DMS153 (cell line): ENCODE measurements around the gene ABCB9.
"Not testable (repeated sequence)": the region's sequence is repeated elsewhere in the genome, so short reads cannot be mapped to it uniquely, and the experiment has no call there.

Experiments used
- DNase-seq: peaks from one replicate; lab custom pipeline; 2025; lab: John Stamatoyannopoulos, UW

The ABCB9 gene

GRCh38 chr12:122963941-122964265, 2.4 kb downstream of the ABCB9 start:
- no peak for DNase-seq

- no peak for DNase-seq
Observed at GRCh38 chr12:122961531-122962329, 4.5 kb downstream of the ABCB9 start.

GRCh38 chr12:122960193-122960569, 6.1 kb downstream of the ABCB9 start:
- DNase-seq: no peak

- no peak for DNase-seq
Observed at GRCh38 chr12:122959566-122960192, 6.6 kb downstream of the ABCB9 start.

- no peak for DNase-seq
Observed at GRCh38 chr12:122958198-122958888, 7.9 kb downstream of the ABCB9 start.

- DNase-seq: no peak
Observed at GRCh38 chr12:122956035-122956434, 10.2 kb downstream of the ABCB9 start.

- no peak for DNase-seq
Observed at GRCh38 chr12:122955156-122955555, 11.1 kb downstream of the ABCB9 start.

GRCh38 chr12:122951979-122952892, 14.0 kb downstream of the ABCB9 start:
- DNase-seq: peak; percentile 9

- no peak for DNase-seq
Observed at GRCh38 chr12:122951406-122951805, 14.9 kb downstream of the ABCB9 start.

GRCh38 chr12:122949816-122950675, 16.2 kb downstream of the ABCB9 start:
- no peak for DNase-seq

- no peak for DNase-seq
Observed at GRCh38 chr12:122949405-122949804, 16.9 kb downstream of the ABCB9 start.

- DNase-seq: no peak
Observed at GRCh38 chr12:122948605-122949004, 17.7 kb downstream of the ABCB9 start.

GRCh38 chr12:122947352-122947792, 18.9 kb downstream of the ABCB9 start:
- DNase-seq: no peak

GRCh38 chr12:122946690-122947341, 19.4 kb downstream of the ABCB9 start:
- DNase-seq: no peak

GRCh38 chr12:122944605-122945592, 21.4 kb downstream of the ABCB9 start:
- no peak for DNase-seq

- DNase-seq: no peak
Observed at GRCh38 chr12:122943196-122943595, 23.1 kb downstream of the ABCB9 start.

- no peak for DNase-seq
Observed at GRCh38 chr12:122942637-122943036, 23.6 kb downstream of the ABCB9 start.

GRCh38 chr12:122941351-122941750, 24.9 kb downstream of the ABCB9 start:
- DNase-seq: not testable (repeated sequence)

GRCh38 chr12:122939125-122939524, 27.1 kb downstream of the ABCB9 start:
- DNase-seq: no peak
